Measurements from ENCODE around the gene SSTR3. TPM values are rescaled to one million over a fixed set of nuclear protein-coding genes. Genes with fewer than 3 reads are reported as not detected.

Gene SSTR3
- total RNA-seq, 2 experiments from 2014 or later = 0.25 to 0.30 TPM

DNA sequence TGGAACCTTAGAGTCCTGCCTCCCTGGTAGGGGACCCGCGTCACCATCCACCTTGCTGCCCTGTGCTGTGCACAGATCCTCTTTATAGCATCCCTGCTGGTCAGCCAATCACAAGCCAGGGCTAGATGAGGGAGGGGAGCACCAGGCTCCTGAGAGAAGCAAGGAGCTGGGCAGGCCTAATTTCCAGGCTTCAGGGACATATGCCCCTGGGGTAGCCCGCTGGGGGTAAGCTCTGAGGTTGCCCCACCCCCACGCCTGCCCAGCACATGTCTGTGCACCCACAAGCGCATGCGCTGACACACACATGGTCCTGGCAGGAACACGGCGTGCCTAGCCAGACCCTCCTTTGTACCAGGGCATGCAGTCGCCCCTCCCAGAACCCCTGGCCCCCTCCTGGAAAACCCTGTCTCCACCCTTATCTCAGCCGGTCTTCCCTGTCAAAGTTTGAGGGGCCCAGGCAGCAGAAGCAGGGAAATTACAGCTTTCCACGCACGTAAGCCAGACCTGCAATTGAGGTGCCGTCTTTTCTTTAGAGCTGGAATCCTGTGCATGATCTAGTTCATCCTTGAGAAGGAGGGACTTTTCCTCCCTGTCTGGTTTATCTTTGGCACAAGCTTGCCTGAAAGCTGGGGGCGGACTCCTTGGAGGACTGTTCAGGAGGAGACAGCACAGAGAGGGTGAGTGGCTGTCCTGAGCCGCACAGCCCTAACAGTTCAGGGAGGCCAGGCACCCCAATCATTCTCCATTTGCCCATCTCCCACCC, 2.1 kb downstream of the SSTR3 start:
- Histone ChIP-seq H4K20me1 (ENCODE audit: insufficient read depth, low read length) (no peaks in the 10 kb centered on the region), H3K36me3 (ENCODE audit: insufficient read depth, low read length) (no peaks in the 10 kb centered on the region), H3K79me2 (ENCODE audit: insufficient read depth, low read depth, low read length) (no peaks in the 10 kb centered on the region), H3K4me2 (ENCODE audit: low read length) (no peak overlapping the region), H3K4me3 (ENCODE audit: low read depth, low read length, poor library complexity, severe bottlenecking) (no peak overlapping the region), H3K9me2 (ENCODE audit: insufficient read depth, low read length) (no peaks in the 10 kb centered on the region), H3K9me3 (ENCODE audit: low read length) (no peaks in the 10 kb centered on the region), H2AFZ (ENCODE audit: low read length) (no peak overlapping the region), H3K27ac (ENCODE audit: low read depth, low read length, poor library complexity, severe bottlenecking) (no peak overlapping the region), H3K4me1 (ENCODE audit: insufficient read depth, low read length, poor library complexity, severe bottlenecking) (no peaks in the 10 kb centered on the region)
- POLR2A ChIA-PET = interaction anchor here (0.5 to 1.0 kb wide), 2 partner anchors 9 to 137 kb away, joined by 3 read pairs; no protein-coding TSS in a partner anchor
- intact Hi-C loops (cut with micrococcal nuclease; ENCODE audit: unreplicated experiment) = no loop called here
- CTCF ChIA-PET (ENCODE audit: unreplicated experiment) = no interaction called here
- TF ChIP-seq EZH2phosphoT487 (IDR thresholded peaks at IDR 0.05; ENCODE audit: borderline replicate concordance, low read depth, low read length) = no peak
- TF ChIP-seq, protein P1, sequence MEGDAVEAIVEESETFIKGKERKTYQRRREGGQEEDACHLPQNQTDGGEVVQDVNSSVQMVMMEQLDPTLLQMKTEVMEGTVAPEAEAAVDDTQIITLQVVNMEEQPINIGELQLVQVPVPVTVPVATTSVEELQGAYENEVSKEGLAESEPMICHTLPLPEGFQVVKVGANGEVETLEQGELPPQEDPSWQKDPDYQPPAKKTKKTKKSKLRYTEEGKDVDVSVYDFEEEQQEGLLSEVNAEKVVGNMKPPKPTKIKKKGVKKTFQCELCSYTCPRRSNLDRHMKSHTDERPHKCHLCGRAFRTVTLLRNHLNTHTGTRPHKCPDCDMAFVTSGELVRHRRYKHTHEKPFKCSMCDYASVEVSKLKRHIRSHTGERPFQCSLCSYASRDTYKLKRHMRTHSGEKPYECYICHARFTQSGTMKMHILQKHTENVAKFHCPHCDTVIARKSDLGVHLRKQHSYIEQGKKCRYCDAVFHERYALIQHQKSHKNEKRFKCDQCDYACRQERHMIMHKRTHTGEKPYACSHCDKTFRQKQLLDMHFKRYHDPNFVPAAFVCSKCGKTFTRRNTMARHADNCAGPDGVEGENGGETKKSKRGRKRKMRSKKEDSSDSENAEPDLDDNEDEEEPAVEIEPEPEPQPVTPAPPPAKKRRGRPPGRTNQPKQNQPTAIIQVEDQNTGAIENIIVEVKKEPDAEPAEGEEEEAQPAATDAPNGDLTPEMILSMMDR (conservative IDR thresholded peaks at IDR 0.05; ENCODE audit: low read length) = no peak
- no TSS peak for BruUV-seq (replicated peaks)
- DNase-seq (ENCODE audit: low spot score) = no peak

DNA sequence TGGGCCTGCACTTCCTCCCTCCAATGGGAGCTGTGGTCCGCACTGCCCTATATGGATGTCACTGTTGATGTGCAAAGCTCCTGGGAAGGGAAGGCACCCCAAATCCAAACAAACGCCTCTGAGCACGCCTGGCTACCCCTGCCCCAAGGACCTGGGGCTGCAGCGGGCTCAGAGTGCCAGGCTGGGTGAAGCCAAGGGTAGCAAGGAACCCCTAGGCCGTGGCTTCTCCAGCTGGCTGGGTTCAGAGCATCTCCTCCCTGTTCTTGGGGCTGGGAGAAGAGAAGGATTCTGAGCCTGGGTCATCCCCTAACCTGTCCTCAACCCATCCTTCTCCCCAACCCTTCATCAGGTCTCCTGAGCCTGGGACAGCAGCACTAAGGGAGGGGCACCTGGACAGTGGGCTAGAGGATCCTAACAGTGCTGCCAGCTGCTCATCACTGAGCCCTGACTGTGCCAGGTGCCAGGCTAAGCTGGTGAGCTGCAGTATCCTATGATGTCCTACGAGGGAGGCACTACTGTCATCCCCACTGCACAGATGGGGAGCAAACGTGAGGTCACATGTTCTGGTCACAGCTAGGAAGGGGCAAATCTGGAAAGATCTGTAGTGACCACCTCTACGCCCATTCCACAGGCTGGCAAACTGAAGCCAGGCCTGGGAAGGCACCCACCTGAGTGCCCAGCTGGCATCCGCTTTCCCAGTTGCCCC, 3.0 kb downstream of the SSTR3 start:
- H4K20me1 ChIP-seq (ENCODE audit: insufficient read depth, low read length) = no peaks in the 10 kb centered on the region
- H3K36me3 ChIP-seq (ENCODE audit: insufficient read depth, low read length) = no peaks in the 10 kb centered on the region
- intact Hi-C loops (cut with micrococcal nuclease; ENCODE audit: unreplicated experiment) = no loop called here
- no peak overlapping the region for H2AFZ ChIP-seq (ENCODE audit: low read length)
- BruUV-seq (replicated peaks) = no TSS peak
- TF ChIP-seq, protein P1 (conservative IDR thresholded peaks at IDR 0.05; ENCODE audit: low read length) = no peak
- TF ChIP-seq EZH2phosphoT487 (IDR thresholded peaks at IDR 0.05; ENCODE audit: borderline replicate concordance, low read depth, low read length) = no peak
- no peaks in the 10 kb centered on the region for H3K9me2 ChIP-seq (ENCODE audit: insufficient read depth, low read length)
- H3K4me1 ChIP-seq (ENCODE audit: insufficient read depth, low read length, poor library complexity, severe bottlenecking) = no peaks in the 10 kb centered on the region
- no peaks in the 10 kb centered on the region for H3K9me3 ChIP-seq (ENCODE audit: low read length)
- H3K4me2 ChIP-seq (ENCODE audit: low read length) = no peak overlapping the region
- H3K27ac ChIP-seq (ENCODE audit: low read depth, low read length, poor library complexity, severe bottlenecking) = no peak overlapping the region
- DNase-seq (ENCODE audit: low spot score) = no peak
- H3K79me2 ChIP-seq (ENCODE audit: insufficient read depth, low read depth, low read length) = no peaks in the 10 kb centered on the region
- H3K4me3 ChIP-seq (ENCODE audit: low read depth, low read length, poor library complexity, severe bottlenecking) = no peak overlapping the region
- POLR2A ChIA-PET = interaction anchor here (0.5 to 1.3 kb wide), 2 partner anchors 16 to 136 kb away, joined by 3 to 4 read pairs; no protein-coding TSS in a partner anchor
- CTCF ChIA-PET (ENCODE audit: unreplicated experiment) = no interaction called here

Measured in OCI-LY7 (cell line).